K562 (cell line): ENCODE measurements around the gene GAK. TPM values are rescaled to one million over a fixed set of nuclear protein-coding genes. Genes with fewer than 3 reads are reported as not detected.

Experiments
- AFF4 ChIP-seq: sonication (generic); formaldehyde crosslinking; IDR thresholded peaks from 2 replicates; pipeline ENCODE4 v1.8.0; 2023; ENCODE audit warnings: mild to moderate bottlenecking, missing genetic modification reagents
- CBX8 ChIP-seq: fragments of 200-600 bp; sonication (generic); IDR thresholded peaks from 2 replicates; pipeline ENCODE4 v1.6.1; 2012; ENCODE audit warnings: borderline replicate concordance, mixed run types, low read depth, mild to moderate bottlenecking, moderate library complexity, mixed read lengths, low read length, control low read depth, inconsistent platforms; ENCODE audit not compliant: poor library complexity, severe bottlenecking; ENCODE audit errors: extremely low read depth
- CSDE1 ChIP-seq, 2 experiments: fragments of 450-650 bp; IDR thresholded peaks; 2 replicates each; pipeline ENCODE4 v1.6.1; 2016; ENCODE audit warnings: mild to moderate bottlenecking in 1 of 2
- DNMT1 ChIP-seq: fragments of 450-650 bp; IDR thresholded peaks from 2 replicates; pipeline ENCODE4 v1.6.1; 2016; ENCODE audit warnings: antibody characterized with exemption, mild to moderate bottlenecking
- E2F5 ChIP-seq: sonication (generic); formaldehyde crosslinking; IDR thresholded peaks from 2 replicates; pipeline ENCODE4 v1.8.0; 2022; ENCODE audit warnings: mild to moderate bottlenecking, missing genetic modification reagents
- GMEB1 ChIP-seq: fragments of 250-450 bp; sonication (Bioruptor Pico); IDR thresholded peaks from 2 replicates; pipeline ENCODE4 v1.4.0; 2020; ENCODE audit warnings: mild to moderate bottlenecking
- L3MBTL2 ChIP-seq: fragments of 450-650 bp; IDR thresholded peaks from 2 replicates; pipeline ENCODE4 v1.6.1; 2016; ENCODE audit warnings: mild to moderate bottlenecking, moderate library complexity
- MCM3 ChIP-seq: fragments of 450-650 bp; IDR thresholded peaks from 2 replicates; pipeline ENCODE4 v1.6.1; 2016
- MXI1 ChIP-seq: IDR thresholded peaks from 2 replicates; pipeline ENCODE4 v1.6.1; 2011; ENCODE audit warnings: low read depth, mild to moderate bottlenecking, improper control_type of control experiment, low read length
- PHF21A ChIP-seq: fragments of 450-650 bp; IDR thresholded peaks from 2 replicates; pipeline ENCODE4 v1.6.1; 2017; ENCODE audit warnings: low read depth, borderline replicate concordance
- PML ChIP-seq: IDR thresholded peaks from 2 replicates; pipeline ENCODE4 v1.6.1; 2012; ENCODE audit warnings: low read length, inconsistent platforms
- POU5F1 ChIP-seq: fragments of 150-350 bp; IDR thresholded peaks from 2 replicates; pipeline ENCODE4 v1.6.1; 2014; ENCODE audit warnings: borderline replicate concordance, low read length, low read depth, mild to moderate bottlenecking; ENCODE audit not compliant: partially characterized antibody
- RCOR1 ChIP-seq, 2 experiments: IDR thresholded peaks; 2 replicates each; pipeline ENCODE4 v1.6.1; 2012; ENCODE audit warnings: low read depth in 2 of 2, low read length in 2 of 2, borderline replicate concordance in 1 of 2, improper control_type of control experiment in 1 of 2
- RFX1 ChIP-seq: fragments of 450-650 bp; IDR thresholded peaks from 2 replicates; pipeline ENCODE4 v1.6.1; 2016; ENCODE audit warnings: mild to moderate bottlenecking, moderate library complexity
- SRF ChIP-seq, 2 experiments: fragments of 250-450, 450-650 bp in 1 of 2; sonication (Bioruptor Pico) in 1 of 2; sonication (generic) in 1 of 2; formaldehyde crosslinking; IDR thresholded peaks; 2 replicates each; pipeline versions ENCODE4 v1.5.0 to v1.5.1; 2020 to 2022; ENCODE audit warnings: mild to moderate bottlenecking in 1 of 2, missing genetic modification reagents in 1 of 2
- TEAD1 ChIP-seq, 2 experiments: fragments of 450-650 bp in 1 of 2; sonication (generic) in 1 of 2; formaldehyde crosslinking; IDR thresholded peaks; 2 replicates each; pipeline versions ENCODE4 v1.4.0 to v1.8.0; 2020 to 2022; ENCODE audit warnings: mild to moderate bottlenecking in 2 of 2, missing genetic modification reagents in 1 of 2
- YY1 ChIP-seq, 3 experiments: IDR thresholded peaks; 2 replicates each; pipeline ENCODE4 v1.6.1; 2011; ENCODE audit warnings: low read length in 2 of 3, mild to moderate bottlenecking in 2 of 3, moderate library complexity in 2 of 3, borderline replicate concordance in 1 of 3, control low read depth in 1 of 3, low read depth in 1 of 3; ENCODE audit not compliant: insufficient read depth in 3 of 3, insufficient replicate concordance in 2 of 3, control insufficient read depth in 1 of 3, insufficient read length in 1 of 3; ENCODE audit errors: extremely low read depth in 1 of 3
- ZC3H4 ChIP-seq: sonication (generic); formaldehyde crosslinking; IDR thresholded peaks from 2 replicates; pipeline ENCODE4 v1.9.0; 2021; ENCODE audit warnings: missing genetic modification reagents, borderline replicate concordance
- ZNF263 ChIP-seq: sonication (generic); formaldehyde crosslinking; IDR thresholded peaks from 2 replicates; pipeline ENCODE4 v1.8.0; 2022; ENCODE audit warnings: mild to moderate bottlenecking, missing genetic modification reagents, borderline replicate concordance
- ZNF431 ChIP-seq: sonication (generic); formaldehyde crosslinking; IDR thresholded peaks from 2 replicates; pipeline ENCODE4 v1.8.0; 2022; ENCODE audit warnings: mild to moderate bottlenecking, missing genetic modification reagents
- polyA plus RNA-seq, 8 experiments: library from polyadenylated mRNA; depleted of rRNA in 4 of 8; stranded (reverse) in 5 of 8; unstranded in 3 of 8; fragments of >200 nt; fragmentation: Nextera tagmentation in 2 of 8; fragmentation: Illumina TruSeq in 1 of 8; extraction: Ambion mirVana in 2 of 8; extraction: Trizol in 1 of 8; gene quantifications; 2 replicates each; pipeline versions ENCODE4 v1.2.1 to v1.2.3, GENCODE V29; 2011 to 2014; ENCODE audit warnings: inconsistent platforms in 1 of 8, missing spikeins in 1 of 8
- total RNA-seq, 7 experiments: library from RNA; depleted of rRNA in 6 of 7; stranded (reverse); fragments of >200 nt in 6 of 7; fragmentation: Illumina TruSeq in 2 of 7; extraction: Trizol in 2 of 7; gene quantifications; 2 replicates each; pipeline versions ENCODE4 v1.2.1 to v1.2.3, GENCODE V29; 2011 to 2021; ENCODE audit warnings: low replicate concordance in 1 of 7

Gene GAK
- total and polyA plus RNA-seq, 9 of the 15 experiments (the other 6 are each of a cell fraction or from before 2014, with no cell fraction given): 1.3 to 102 (median 16.2) TPM

GRCh38 chr4:931960-932712 is at the start of gene GAK, which contains the start of gene TMEM175 (continued):
- TF ChIP-seq AFF4: 0 out of 2 replicates have a peak, but pooled peaks have one; percentile 75
- TF ChIP-seq CSDE1 (IDR thresholded peaks at IDR 0.05): no peak; a peak in 1 of 4 replicates
- 0 out of 2 replicates have a peak, but pooled peaks have one; percentile 51 for TF ChIP-seq ZNF263 (CRISPR knock-in tag)
- no peak for TF ChIP-seq MCM3
- peak; percentile 97 for TF ChIP-seq GMEB1 (CRISPR knock-in tag)
- TF ChIP-seq POU5F1: peak; percentile 51
- TF ChIP-seq TEAD1 (CRISPR knock-in tag; IDR thresholded peaks at IDR 0.05): peak in 1 of 2 experiments; percentile 65; a peak in 1 of 4 replicates
- TF ChIP-seq PML: peak; percentile 58; the same call in 1 of the 2 replicates
- no peak for TF ChIP-seq CBX8
- no peak for TF ChIP-seq DNMT1
- peak in 1 of 2 experiments; percentile 57; a peak in 1 of 4 replicates for TF ChIP-seq SRF (CRISPR knock-in tag; IDR thresholded peaks at IDR 0.05)
- TF ChIP-seq ZC3H4 (CRISPR knock-in tag): no peak
- no peak; the same call in 1 of the 2 replicates for TF ChIP-seq RFX1
- peak; percentile 49; the same call in 1 of the 2 replicates for TF ChIP-seq E2F5 (CRISPR knock-in tag)
- TF ChIP-seq RCOR1 (IDR thresholded peaks at IDR 0.05; ENCODE audit: borderline replicate concordance in 1 of 2, low read depth in 2 of 2, low read length in 2 of 2): 0 out of 4 replicates have a peak, but pooled peaks of 1 of the 2 experiments have one; percentile 26
- TF ChIP-seq ZNF431: peak; percentile 68
- peak; percentile 35; the same call in 1 of the 2 replicates for TF ChIP-seq MXI1
- TF ChIP-seq PHF21A: no peak
- peak; percentile 86 for TF ChIP-seq L3MBTL2
- peak; percentile 27 to 89 (median 84) for TF ChIP-seq YY1 (IDR thresholded peaks at IDR 0.05; ENCODE audit: borderline replicate concordance in 1 of 3, control insufficient read depth in 1 of 3, extremely low read depth in 1 of 3, insufficient read depth in 3 of 3, insufficient read length in 1 of 3, insufficient replicate concordance in 2 of 3, low read depth in 1 of 3, low read length in 2 of 3)
